Myocyte (in vitro differentiated cells): Measurements from ENCODE around the gene ZFAND4. TPM values are rescaled to one million over a fixed set of nuclear protein-coding genes. Genes with fewer than 3 reads are reported as not detected.
"Not testable (repeated sequence)": the region's sequence is repeated elsewhere in the genome, so short reads cannot be mapped to it uniquely, and the experiment has no call there.

ENCODE experiments used
- DNase-seq: peaks from one replicate; pipeline ENCODE4 v3.0.0-alpha.2; 2012; ENCODE audit warnings: low read depth
- total RNA-seq: library from RNA; depleted of rRNA; stranded (reverse); fragments of >200 nt; gene quantifications from 2 replicates; pipeline ENCODE4 v1.2.3, GENCODE V29; 2014

Gene ZFAND4
- total RNA-seq, 1 donor from 2014 or later, result 6.2 TPM

- DNase-seq, result no peak
Observed at GRCh38 chr10:45644527-45644926, 28.0 kb downstream of the ZFAND4 start.

DNA sequence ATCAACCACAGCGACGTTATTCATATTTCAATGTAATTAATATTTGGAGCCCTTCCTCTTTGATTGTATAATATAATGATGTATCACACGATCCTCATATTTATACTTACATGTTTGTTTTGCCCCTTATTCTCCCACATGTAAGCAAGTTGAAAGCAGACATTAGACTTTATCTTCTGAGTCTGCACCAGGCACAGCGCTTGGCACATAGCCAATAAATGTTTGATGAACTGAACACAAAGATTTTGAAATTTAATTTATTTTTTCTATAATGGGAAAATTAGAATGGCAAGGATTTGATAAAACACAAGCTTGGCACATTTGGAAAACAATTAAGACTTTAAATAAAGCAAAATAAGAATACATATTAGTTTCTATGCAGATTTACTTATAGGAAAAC lies 31.6 kb downstream of the ZFAND4 start:
- DNase-seq, result no peak

DNA sequence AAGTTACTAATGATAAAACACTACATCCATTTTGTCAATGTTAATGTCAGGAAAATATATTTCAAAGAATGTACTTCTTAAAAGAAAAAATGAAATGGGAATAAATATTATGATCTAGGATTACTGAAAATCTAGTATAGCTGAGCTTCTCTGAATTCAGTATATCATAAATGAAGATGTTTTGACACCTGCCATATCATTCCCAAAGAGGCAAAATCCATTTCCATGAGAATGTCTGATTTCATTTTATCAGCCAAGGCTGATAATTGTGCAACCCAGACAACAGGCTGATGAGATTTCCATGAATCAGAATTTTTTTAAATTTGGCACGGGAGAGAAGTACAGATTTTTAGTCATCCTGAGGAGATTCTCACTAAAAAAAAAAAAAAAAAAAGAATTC lies 32.5 kb downstream of the ZFAND4 start:
- DNase-seq, result no peak

GRCh38 chr10:45627412-45628048 lies 45.0 kb downstream of the ZFAND4 start:
- DNase-seq, result no peak

- no peak for DNase-seq
Observed at GRCh38 chr10:45625879-45626278, 46.7 kb downstream of the ZFAND4 start.

- no peak for DNase-seq
Observed at GRCh38 chr10:45624724-45625123, 47.8 kb downstream of the ZFAND4 start.

GRCh38 chr10:45614869-45615268 lies 57.7 kb downstream of the ZFAND4 start:
- DNase-seq, result no peak

DNA sequence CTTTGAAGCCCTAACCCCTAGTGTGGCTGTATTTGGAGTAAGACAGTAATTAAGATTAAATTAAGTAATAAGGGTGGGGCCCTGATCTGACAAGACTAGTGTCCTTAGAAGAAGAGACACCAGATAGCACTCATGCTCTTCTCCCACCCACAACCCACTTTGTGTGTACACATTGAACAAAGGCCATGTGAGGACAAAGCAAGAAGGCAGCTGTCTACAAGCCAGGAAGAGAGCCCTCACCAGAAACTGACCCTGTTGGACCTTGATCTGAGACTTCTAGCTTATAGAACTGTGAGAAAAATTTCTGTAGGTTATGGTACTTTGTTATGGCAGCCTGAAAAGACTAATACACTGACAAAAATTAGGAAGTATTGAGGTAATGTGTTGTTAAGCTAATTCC lies 59.8 kb downstream of the ZFAND4 start:
- no peak for DNase-seq

DNA sequence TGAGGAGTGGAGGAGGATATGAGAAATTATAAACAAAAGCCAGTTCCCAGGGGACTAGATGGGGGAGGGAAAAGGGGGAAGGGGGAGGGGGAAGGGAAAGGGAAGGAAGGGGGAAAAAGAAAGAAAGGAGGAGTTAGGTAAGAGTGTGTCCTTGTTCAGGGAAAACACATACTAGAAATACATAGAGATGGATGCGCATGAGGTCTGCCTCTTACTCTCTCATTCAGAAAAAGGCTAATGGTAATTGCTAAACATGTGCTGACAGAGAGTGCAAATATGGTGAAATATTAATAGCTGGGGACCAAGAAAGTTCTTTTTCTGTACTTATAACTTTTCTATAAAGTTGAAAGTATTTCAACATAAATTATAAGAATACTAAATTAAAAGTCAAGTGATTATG lies 64.5 kb downstream of the ZFAND4 start:
- no peak for DNase-seq

DNA sequence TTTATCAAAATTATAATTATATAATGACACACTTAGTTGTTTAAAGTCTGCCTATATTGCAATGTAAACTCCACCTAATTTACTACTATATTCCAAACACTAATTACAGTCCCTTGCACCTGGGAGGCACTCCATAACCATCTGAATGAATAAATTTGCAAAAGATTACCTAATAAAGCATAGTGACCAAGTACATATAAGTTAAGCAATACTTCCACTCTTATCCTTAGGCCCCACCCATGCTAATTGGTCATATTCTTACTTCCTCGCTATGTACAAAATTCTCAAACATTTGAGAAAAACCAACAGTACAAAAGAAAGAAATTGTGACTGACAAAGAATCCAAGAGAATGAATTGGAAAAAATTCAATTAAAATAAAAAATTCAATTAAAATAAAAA lies 65.3 kb downstream of the ZFAND4 start:
- DNase-seq, result no peak

DNA sequence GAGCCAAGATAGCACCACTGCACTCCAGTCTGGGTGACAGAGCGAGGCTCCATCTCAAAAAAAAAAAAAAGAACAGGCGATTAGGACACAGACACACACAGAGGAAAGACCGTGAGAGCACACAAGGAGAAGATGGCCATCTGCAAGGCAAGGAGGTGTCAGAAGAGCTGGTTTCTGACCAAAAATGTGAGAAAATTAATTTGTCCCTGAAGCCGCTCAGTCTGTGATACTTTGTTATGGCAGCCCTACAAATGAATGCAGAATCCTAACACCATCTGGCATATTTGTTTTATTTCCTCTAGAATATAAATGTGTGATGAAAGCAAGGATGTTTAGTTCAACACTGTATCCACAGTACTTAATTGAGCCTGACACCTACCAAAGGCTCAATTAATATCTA lies 69.7 kb downstream of the ZFAND4 start:
- no peak for DNase-seq

DNA sequence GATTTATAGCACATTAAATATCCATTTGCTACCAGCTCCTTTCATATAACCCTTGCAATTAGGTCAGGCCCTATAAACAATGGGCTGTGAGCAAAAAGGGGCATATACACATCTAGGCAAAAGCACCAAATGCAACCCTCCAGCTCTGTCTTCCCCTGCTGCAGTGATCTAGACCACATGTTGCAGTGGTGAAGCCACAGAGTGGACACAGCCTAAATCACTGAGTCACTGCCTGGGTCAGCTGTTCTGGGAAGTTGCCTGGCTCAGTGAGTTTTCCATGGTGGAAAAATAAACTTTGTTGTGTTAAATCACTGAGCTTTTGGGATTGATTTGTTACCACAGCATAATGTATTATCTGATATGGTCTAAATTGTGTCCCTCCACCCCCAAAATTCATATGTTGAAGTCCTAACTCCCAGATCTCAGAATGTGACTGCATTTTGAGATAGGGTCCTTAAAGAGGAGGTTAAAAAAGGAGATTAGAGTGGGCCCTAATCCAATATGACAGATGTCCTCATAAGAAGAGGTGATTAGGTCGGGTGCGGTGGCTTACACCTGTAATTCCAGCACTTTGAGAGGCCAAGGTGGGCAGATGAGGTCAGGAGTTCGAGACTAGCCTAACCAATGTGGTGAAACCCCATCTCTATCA lies 70.4 kb downstream of the ZFAND4 start:
- peak; percentile 86 for DNase-seq

DNA sequence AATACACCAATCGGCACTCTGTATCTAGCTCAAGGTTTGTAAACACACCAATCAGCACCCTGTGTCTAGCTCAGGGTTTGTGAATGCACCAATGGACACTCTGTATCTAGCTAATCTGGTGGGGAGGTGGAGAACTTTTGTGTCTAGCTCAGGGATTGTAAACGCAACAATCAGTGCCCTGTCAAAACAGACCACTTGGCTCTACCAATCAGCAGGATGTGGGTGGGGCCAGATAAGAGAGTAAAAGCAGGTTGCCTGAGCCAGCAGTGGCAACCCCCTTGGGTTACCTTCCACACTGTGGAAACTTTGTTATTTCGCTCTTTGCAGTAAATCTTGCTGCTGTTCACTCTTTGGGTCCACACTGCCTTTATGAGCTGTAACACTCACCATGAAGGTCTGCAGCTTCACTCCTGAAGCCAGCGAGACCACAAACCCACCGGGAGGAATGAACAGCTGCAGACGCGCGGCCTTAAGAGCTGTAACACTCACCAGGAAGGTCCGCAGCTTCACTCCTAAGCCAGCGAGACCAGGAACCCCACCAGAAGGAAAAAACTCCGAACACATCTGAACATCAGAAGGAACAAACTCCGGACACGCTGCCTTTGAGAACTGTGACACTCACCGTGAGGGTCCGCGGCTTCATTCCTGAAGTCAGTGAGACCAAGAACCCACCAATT lies 71.2 kb downstream of the ZFAND4 start:
- peak; percentile 25 for DNase-seq

DNA sequence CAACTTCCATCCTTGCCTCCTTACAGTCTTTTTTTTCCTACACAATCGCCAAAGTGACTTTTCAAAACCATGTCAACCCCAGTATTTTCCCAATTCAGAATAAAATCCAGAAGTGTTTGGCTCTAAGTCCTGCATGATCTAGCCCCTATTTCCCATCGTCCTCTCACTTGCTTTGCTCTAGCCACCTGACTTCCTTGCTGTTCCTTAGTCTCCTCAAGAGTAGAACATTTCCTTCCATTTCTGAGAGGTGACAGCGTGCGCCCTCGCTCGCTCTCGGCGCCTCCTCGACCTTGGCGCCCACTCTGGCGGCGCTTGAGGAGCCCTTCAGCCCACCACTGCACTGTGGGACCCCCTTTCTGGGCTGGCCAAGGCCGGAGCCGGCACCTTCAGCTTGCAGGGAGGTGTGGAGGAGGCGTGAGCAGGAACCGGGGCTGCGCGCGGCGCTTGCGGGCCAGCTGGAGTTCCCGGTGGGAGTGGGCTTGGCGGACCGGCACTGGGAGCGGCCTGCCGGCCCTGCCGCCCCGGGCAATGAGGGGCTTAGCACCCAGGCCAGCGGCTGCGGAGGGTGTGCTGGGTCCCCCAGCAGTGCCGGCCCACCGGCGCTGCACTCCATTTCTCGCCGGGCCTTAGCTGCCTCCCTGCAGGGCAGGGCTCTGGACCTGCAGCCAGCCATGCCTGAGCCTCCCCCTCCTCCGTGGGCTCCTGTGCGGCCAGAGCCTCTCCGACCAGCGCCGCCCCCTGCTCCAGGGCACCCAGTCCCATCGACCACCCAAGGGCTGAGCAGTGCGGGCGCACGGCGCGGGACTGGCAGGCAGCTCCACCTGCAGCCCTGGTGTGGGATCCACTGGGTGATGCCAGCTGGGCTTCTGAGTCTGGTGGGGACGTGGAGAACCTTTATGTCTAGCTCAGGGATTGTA lies 72.0 kb downstream of the ZFAND4 start:
- not testable (repeated sequence) for DNase-seq

- no peak for DNase-seq
Observed at GRCh38 chr10:45599646-45600045, 72.9 kb downstream of the ZFAND4 start.

GRCh38 chr10:45599021-45599603 lies 73.5 kb downstream of the ZFAND4 start:
- DNase-seq, result no peak

DNA sequence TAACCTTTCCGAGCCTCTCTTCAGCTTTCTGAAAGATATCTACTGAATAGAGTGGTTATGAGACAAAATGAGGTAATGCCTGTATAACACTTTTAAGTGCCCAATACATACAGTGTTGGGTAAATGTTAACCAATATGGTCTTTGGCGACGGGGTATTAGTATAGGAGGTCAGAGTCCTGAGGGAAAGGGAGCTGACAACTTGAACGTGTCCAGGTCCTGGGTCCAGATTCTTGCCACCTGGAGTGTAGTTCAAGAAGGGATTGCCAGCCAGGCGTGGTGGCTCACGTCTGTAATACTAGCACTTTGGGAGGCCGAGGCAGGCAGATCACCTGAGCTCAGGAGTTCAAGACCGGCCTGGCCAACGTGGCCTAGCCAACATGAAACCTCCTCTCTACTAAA lies 76.0 kb downstream of the ZFAND4 start:
- no peak for DNase-seq

- DNase-seq, result peak; percentile 92
Observed at GRCh38 chr10:45594276-45595157, 78.1 kb downstream of the ZFAND4 start.

- DNase-seq, result no peak
Observed at GRCh38 chr10:45593938-45594275, 78.7 kb downstream of the ZFAND4 start.

- no peak for DNase-seq
Observed at GRCh38 chr10:45592926-45593325, 79.6 kb downstream of the ZFAND4 start.
